Fibroblast of lung (primary cell): Measurements from ENCODE around the gene SLC30A10. TPM values are rescaled to one million over a fixed set of nuclear protein-coding genes. Genes with fewer than 3 reads are reported as not detected.
"Not testable (repeated sequence)": the region's sequence is repeated elsewhere in the genome, so short reads cannot be mapped to it uniquely, and the experiment has no call there.

Experiments
- DNase-seq, 2 donors: peaks; one replicate each; pipeline versions ENCODE4 v3.0.0 to v3.0.0-alpha.2; 2010; ENCODE audit warnings: low read depth in 2 of 2
- H2AFZ ChIP-seq: 2 replicates; pipeline ENCODE4 v1.5.1; 2012; ENCODE audit warnings: low read length, control low read depth, inconsistent platforms
- H3K27ac ChIP-seq: 2 replicates; pipeline ENCODE4 v1.5.1; 2011; ENCODE audit warnings: low read length, control low read depth; ENCODE audit not compliant: insufficient read depth
- H3K27me3 ChIP-seq: 2 replicates; pipeline ENCODE4 v1.5.1; 2011; ENCODE audit warnings: mild to moderate bottlenecking, low read length; ENCODE audit not compliant: control insufficient read depth, insufficient read depth
- H3K36me3 ChIP-seq: 2 replicates; pipeline ENCODE4 v1.5.1; 2011; ENCODE audit warnings: low read length; ENCODE audit not compliant: control insufficient read depth, insufficient read depth
- H3K4me1 ChIP-seq: 2 replicates; pipeline ENCODE4 v1.5.1; 2011; ENCODE audit warnings: low read length; ENCODE audit not compliant: control insufficient read depth, insufficient read depth; ENCODE audit errors: extremely low read depth
- H3K4me2 ChIP-seq: 2 replicates; pipeline ENCODE4 v1.5.1; 2011; ENCODE audit warnings: low read length, control low read depth; ENCODE audit not compliant: insufficient read depth; ENCODE audit errors: extremely low read depth
- H3K4me3 ChIP-seq, 4 experiments: fragments of 200-600 bp in 1 of 4; sonication (generic) in 1 of 4; replicated peaks in 1 of 4; 2 replicates each; pipeline ENCODE4 v1.5.1; 2011 to 2016; ENCODE audit warnings: low read length in 4 of 4, low read depth in 3 of 4, mild to moderate bottlenecking in 3 of 4, control low read depth in 2 of 4, inconsistent platforms in 1 of 4, mixed read lengths in 1 of 4; ENCODE audit not compliant: insufficient read depth in 1 of 4; ENCODE audit errors: control extremely low read depth in 1 of 4
- H3K79me2 ChIP-seq: 2 replicates; pipeline ENCODE4 v1.5.1; 2012; ENCODE audit warnings: mild to moderate bottlenecking, low read length, inconsistent platforms; ENCODE audit not compliant: control insufficient read depth, insufficient read depth
- H3K9ac ChIP-seq: 2 replicates; pipeline ENCODE4 v1.5.1; 2011; ENCODE audit warnings: mild to moderate bottlenecking, low read length, control low read depth; ENCODE audit not compliant: insufficient read depth
- H3K9me3 ChIP-seq: 2 replicates; pipeline ENCODE4 v1.5.1; 2012; ENCODE audit warnings: low read depth, low read length; ENCODE audit not compliant: control insufficient read depth, insufficient read depth
- H4K20me1 ChIP-seq: 2 replicates; pipeline ENCODE4 v1.5.1; 2011; ENCODE audit warnings: low read length; ENCODE audit not compliant: control insufficient read depth, insufficient read depth; ENCODE audit errors: extremely low read depth
- CTCF ChIP-seq, 2 donors: IDR thresholded peaks in 1 of 2; conservative IDR thresholded peaks in 1 of 2; 1 replicate in 1 of 2; 2 replicates in 1 of 2; pipeline ENCODE4 v1.5.1; 2011 to 2012; ENCODE audit warnings: low read length in 2 of 2, control low read depth in 1 of 2, inconsistent platforms in 1 of 2, low read depth in 1 of 2, mild to moderate bottlenecking in 1 of 2
- EZH2 ChIP-seq: IDR thresholded peaks from 2 replicates; pipeline ENCODE4 v1.5.1; 2012; ENCODE audit warnings: low read length, control low read depth, mild to moderate bottlenecking; ENCODE audit errors: missing control alignments
- polyA plus RNA-seq, 2 donors: library from polyadenylated mRNA; depleted of rRNA in 1 of 2; stranded (reverse) in 1 of 2; unstranded in 1 of 2; fragments of >200 nt; gene quantifications; 2 replicates each; pipeline ENCODE4 v1.2.1, GENCODE V29; 2011 to 2012; ENCODE audit warnings: missing spikeins in 1 of 2
- total RNA-seq: library from RNA; depleted of rRNA; stranded (reverse); fragments of >200 nt; gene quantifications from 2 replicates; pipeline ENCODE4 v1.2.1, GENCODE V29; 2014

Gene SLC30A10
- total and polyA plus RNA-seq, 2 donors (not counting 1 experiment from before 2014, with no cell fraction given), result not detected

GRCh38 chr1:219875860-219876259 is 52.5 kb downstream of the SLC30A10 start:
- TF ChIP-seq EZH2 (no peak), CTCF (conservative IDR thresholded peaks at IDR 0.05 in 1 of 2, IDR thresholded peaks at IDR 0.05 in 1 of 2; ENCODE audit: low read depth in 1 of 2, low read length in 2 of 2) (no peak)
- no peak overlapping the region for H2AFZ ChIP-seq

GRCh38 chr1:219872538-219872937 is 55.8 kb downstream of the SLC30A10 start:
- H3K36me3 ChIP-seq, H3K4me1 ChIP-seq, H3K4me3 ChIP-seq, H3K9me3 ChIP-seq, H3K27ac ChIP-seq, H3K4me2 ChIP-seq, DNase-seq, H3K27me3 ChIP-seq, H2AFZ ChIP-seq, H3K79me2 ChIP-seq, H4K20me1 ChIP-seq, H3K9ac ChIP-seq: not testable (repeated sequence)

More at GRCh38 chr1:219875860-219876259, 52.5 kb downstream of the SLC30A10 start:
- Histone ChIP-seq H3K4me1 (no peaks in the 10 kb centered on the region), H3K4me2 (no peak overlapping the region), H3K9me3 (no peaks in the 10 kb centered on the region), H3K79me2 (no peaks in the 10 kb centered on the region), H3K4me3 (no peak overlapping the region), H3K36me3 (no peaks in the 10 kb centered on the region), H3K9ac (no peak overlapping the region), H4K20me1 (no peaks in the 10 kb centered on the region), H3K27ac (no peak overlapping the region), H3K27me3 (no peaks in the 10 kb centered on the region)
- DNase-seq, result no peak

- no peaks in the 10 kb centered on the region for H3K27me3 ChIP-seq
- TF ChIP-seq CTCF (conservative IDR thresholded peaks at IDR 0.05 in 1 of 2, IDR thresholded peaks at IDR 0.05 in 1 of 2; ENCODE audit: low read depth in 1 of 2, low read length in 2 of 2), result no peak
- TF ChIP-seq EZH2, result no peak
- no peak for DNase-seq
- H3K4me1 ChIP-seq, result no peaks in the 10 kb centered on the region
- no peaks in the 10 kb centered on the region for H4K20me1 ChIP-seq
- no peaks in the 10 kb centered on the region for H3K79me2 ChIP-seq
- no peak overlapping the region for H3K27ac ChIP-seq
- H2AFZ ChIP-seq, result no peak overlapping the region
- no peak overlapping the region for H3K4me3 ChIP-seq
- H3K36me3 ChIP-seq, result no peaks in the 10 kb centered on the region
- H3K4me2 ChIP-seq, result no peak overlapping the region
- no peaks in the 10 kb centered on the region for H3K9me3 ChIP-seq
- H3K9ac ChIP-seq, result no peak overlapping the region
Measured at GRCh38 chr1:219871427-219872057, 56.8 kb downstream of the SLC30A10 start.

- not testable (repeated sequence) for H3K4me1 ChIP-seq, H3K4me2 ChIP-seq, H4K20me1 ChIP-seq, H3K27ac ChIP-seq, H3K36me3 ChIP-seq, H3K4me3 ChIP-seq, H3K9me3 ChIP-seq, H3K27me3 ChIP-seq, H2AFZ ChIP-seq, H3K79me2 ChIP-seq, DNase-seq, H3K9ac ChIP-seq
Measured at GRCh38 chr1:219868615-219869014, 59.7 kb downstream of the SLC30A10 start.
